HG02571 (cell line): ENCODE results near the gene ENDOD1.

Experiments
- ATAC-seq: cut with Tn5 transposase; IDR thresholded peaks from one replicate; pipeline ENCODE4 v1.9.1; 2021; ENCODE audit warnings: mild to moderate bottlenecking, moderate library complexity; ENCODE audit not compliant: unreplicated experiment

Gene ENDOD1

DNA sequence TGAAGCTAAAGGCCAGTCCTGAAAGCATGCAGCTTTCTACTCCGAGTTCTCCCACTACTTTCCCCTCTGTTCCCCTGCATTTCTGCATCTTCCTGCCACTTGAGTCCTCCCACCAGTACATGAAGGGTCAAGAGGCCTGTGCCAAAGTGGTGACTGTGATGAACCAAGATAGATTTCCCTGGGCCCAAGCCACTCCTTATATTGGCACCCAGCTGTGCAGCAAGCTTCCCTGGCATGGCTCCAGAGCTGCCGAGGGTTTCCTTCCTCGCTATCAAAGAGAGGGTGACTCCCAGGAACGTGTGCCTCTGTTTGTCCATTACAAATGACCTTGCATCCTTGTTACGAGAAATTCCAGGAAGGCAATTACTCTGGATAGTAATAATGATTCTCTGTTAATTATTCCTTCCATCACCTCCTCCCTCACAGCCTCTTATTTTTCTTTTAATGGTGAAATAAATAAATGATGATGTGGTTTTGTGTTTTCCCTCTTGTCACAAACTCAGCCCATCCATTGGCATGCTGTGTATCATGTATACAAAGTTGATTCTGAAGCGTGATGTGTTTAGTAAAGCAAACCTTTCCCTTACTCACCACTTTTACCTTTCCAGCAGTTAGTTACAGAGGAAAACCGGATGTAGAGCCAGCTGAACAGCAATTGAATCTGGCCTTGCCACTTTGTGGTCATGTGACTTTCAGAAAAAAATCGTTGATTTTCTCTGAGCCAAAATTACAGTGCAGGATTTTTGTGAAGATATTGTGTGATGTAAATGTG is 14.7 kb upstream of the ENDOD1 start:
- ATAC-seq: no peak

DNA sequence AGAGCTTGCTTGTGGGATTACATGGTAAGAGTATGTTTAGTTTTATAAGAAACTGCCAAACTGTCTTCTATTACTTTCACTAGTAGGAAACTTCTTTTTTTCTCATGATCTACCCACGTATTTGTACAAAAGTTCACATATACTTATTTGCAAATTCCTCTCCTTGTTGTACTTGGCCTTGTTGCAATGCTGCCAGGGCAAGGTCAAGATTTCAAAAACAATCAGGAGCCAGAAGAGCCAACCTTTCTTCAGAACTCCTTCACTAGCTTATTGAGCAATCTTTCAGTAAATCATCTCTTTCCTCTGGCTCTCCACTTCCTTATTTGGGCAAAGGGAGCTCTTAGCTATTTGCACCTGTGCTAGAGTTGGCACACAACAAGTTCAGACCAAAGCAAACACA is 13.2 kb upstream of the ENDOD1 start:
- ATAC-seq: peak; percentile 62

DNA sequence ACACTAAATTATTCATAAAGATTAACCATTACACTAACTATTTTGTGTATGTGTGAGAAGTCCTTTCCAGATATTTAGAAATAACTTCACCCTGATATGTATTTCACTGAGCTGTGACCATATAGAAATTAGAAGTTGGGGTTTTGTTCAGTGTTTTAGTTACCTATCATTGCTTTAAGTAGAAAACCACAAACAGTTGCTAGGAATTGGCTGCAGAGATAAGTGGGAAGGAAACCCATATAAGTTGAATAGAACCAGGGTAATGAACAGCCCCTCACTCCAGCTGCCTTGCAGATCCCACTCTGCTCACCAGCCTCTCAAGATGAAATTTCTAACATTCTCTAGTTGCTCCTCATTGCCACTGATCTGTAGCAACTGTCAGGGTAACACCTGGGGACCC is 12.7 kb upstream of the ENDOD1 start:
- ATAC-seq: no peak

DNA sequence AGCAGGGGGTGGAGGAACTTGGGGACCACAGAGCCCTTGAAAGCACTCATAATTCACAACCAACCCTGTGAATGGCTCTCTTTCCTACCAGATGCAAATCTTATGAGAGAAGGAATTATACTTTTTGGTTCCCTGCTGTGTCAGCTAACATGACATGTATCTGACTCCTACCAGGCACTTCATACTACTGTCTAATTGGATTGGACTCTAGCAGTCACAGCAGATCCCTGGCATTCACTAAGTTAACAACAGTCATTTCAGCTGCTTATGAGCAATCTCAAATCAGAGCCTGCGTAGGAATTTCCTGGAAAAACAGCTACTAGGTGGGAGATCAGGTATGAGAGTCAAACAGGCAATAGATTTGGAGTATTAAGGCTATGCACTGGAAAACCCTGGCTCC is 11.1 kb upstream of the ENDOD1 start:
- ATAC-seq: no peak

DNA sequence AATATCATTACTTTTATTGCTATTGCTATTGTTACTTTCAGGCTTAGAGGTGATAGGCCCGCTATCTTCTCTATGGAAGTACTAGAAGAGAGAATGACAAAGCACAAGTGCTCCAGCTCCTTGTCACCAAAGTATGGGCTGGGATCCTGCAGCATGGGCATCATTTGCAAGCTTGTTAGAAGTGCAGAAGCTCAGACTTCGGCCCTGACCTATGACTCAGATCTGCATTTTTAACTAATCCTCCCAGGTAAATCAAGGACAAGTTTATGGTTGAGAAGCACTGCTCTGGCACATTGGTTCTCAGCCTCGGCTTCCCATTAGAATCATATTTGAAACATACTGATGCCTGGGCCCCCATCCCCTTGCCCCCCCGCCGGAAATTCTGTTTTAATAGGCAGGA is 8.6 kb upstream of the ENDOD1 start:
- no peak for ATAC-seq

DNA sequence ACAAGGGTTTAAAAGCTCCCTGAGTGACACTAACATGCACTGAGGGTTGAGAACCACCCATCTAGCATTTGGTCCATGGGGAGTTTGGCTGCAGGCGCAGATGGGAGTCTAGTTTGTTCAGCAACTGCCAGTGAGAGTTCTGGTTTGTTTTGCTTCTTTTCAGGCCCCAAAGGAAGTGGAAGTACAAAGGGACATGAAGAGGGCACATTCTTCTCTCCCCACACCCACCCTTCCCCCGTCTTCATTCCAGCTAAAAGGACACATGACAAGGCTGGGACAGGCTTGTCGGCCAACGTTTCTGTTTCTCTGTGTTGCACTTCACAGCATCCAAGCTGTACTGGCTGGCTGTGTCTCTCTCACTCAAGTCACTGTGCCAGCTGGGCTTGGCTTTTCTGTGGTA is 8.2 kb upstream of the ENDOD1 start:
- no peak for ATAC-seq

DNA sequence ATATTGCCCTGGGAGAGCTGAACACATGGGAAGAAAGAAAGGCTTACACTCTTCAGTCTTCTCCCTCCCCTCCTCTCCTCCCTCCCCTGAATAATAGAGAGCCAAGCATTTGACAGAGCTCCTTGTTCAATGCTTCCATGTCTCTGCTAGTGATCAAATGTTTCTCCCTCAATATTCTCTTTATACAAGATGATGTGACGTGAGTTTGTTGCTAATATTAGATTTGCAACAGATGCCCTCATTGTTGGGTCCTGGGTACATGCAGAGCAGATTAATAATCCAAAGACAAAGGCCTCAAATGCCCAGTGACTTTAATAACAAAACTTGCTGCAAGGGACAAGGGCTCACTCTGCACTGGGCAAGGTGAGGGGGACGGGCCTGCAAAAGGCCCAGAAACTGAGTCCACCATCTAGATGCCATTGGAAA is 7.1 kb upstream of the ENDOD1 start:
- no peak for ATAC-seq

DNA sequence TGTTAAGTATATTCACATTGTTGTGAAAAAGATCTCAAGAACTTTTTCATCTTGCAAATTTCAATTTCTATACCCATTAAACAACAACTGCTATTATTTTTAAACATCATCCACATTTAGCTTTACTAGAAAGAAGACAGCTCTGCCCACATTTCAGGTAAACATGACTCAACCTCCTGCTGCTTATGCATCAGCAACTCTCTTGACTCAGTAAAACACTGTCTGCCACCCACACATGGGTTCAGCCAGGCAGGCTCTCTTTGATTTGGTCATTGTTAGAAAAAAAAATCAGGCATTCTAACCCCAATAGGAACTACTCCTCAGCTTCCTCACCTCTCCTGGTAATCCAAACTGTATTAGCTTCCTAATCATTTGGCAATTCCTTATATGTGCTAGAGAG is 5.1 kb upstream of the ENDOD1 start:
- ATAC-seq: peak; percentile 41

DNA sequence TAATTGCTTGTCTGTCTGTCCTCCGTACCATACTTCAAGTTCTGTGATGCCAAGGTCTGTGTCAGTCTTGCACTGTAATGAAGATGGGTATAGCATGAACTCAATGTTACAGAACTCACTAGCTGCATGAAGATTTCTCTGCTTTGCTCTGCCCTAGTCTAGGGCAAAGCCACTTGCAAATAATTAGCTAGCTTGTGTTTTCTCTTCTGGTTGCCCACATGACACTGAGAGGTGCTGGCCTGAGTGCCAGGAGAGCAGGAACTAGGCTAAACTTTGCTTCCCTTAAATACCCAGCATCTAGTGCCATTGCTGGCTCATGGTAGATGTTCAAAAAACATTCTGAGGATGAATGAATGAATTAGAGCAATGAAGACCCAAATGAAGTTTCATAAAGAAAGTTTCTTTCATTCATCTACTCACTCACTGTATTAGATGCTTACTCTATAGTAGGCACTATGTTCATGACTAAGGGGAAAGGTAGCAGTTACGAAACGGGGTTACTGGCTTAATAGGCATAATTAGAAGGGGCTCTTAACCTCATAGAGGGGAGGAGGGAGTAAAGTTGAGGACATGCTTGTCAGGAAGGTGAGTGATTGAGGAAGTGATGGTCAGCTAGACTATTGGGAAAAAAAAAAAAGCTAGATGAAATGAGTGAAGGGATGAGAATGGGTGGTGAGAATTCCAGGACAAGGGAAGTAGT is 4.4 kb upstream of the ENDOD1 start:
- ATAC-seq: no peak

DNA sequence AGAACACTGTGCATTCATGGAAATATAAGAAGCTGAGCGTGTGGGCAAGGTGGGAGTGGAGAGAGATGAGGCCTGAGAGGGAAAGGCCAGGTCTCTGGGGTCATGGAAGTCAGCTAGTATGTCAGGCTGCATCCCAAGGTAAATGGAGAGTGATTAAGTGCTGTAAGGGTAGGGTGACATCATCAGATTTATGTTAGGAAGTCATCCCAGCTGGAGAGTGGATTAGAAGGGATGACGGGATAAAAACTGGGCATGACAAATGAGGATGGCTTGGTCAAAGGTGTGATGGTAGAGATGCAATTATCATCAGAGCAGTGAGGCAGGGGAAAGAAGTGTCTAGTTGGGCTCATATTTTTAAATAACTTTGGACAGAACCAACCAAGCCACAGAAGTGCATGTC is 3.5 kb upstream of the ENDOD1 start:
- no peak for ATAC-seq

DNA sequence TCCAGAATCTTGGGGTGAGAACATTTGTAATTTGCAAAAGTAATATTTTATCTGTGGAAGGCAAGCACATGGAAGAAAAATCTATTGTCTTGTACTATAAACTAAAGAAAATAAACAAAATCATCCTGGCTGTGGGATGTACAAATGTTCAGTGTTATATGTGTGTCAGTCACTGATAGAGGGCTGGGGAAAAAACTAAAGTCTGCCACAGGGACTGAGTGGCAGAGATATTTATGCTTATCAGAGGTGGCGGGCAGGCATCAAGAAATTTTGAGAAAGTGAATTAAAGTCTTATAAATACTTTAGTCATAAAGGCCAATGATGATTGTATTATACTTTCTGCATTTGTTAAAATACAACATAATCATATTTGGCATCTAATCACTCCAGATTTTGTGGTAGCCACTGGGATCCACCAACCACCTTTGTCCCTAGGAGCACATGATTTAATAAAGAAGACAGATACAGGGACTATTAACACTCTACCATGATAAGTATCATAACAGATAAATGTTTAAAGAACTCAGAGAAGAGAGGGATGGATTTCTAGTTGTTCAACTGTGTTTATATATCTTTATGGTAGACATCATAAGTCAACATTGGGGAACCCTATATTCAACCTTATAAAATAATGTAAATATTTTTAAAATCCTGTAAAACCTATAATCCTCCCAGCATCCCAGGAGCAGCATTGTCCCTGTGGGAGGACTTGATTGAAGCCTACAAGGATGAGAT is 2.6 kb upstream of the ENDOD1 start:
- ATAC-seq: no peak

DNA sequence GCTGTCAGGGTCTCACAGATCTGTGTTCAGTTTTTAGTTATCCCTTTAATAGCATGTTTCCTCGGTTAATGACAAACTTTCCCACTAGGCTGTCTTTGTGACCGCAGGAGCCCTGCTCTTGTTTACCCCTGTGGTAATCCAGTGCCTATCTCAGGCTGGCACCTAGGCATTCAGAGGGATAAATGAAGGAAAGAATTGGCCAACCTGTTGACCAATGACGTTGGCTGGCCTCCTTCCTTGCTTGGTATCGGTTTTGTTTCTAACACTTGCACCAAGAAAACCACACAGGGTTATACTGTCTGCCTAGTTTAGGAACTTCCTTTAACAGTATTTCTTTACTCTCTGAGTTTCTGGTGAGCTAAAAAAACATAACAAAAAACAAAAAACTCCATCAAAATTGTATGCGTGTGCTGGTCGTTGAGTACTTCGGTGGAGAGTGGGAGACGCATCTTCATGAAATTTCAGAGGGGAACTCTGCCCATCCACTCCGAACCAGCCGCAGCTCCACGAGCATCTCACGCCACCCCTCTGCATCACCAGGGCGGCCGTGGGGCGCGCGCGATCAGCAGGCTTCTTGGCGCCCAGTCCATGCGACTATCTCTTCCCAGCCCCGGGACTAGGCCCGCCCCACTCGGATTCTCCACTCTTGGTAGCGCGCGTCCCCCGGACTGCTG is 563 bp upstream of the ENDOD1 start:
- ATAC-seq: peak; percentile 47

DNA sequence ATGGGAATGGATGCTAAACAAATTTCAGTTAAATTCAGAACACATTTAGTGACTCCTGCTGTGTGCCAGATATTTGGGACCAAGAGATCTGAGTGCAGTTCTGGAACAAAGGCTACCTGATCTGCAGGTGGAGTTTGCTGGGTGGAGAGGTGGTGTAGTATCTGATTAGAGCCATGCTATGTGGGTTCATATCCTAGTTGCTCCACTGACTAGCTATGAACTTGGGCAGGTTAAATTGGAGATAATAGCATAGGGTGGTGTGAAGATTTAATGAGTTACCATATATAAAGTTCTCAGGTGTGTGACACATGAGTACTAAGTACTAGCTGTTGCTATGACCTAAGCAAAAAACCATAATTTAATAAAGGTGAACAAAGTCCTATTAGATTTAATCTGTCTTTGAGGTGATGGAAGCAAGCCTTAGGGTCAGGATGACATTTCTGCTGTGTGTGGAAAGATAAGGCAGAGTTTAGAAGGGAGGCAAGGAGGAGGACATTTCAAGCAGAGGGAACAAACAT is 2.1 kb downstream of the ENDOD1 start:
- ATAC-seq: no peak

DNA sequence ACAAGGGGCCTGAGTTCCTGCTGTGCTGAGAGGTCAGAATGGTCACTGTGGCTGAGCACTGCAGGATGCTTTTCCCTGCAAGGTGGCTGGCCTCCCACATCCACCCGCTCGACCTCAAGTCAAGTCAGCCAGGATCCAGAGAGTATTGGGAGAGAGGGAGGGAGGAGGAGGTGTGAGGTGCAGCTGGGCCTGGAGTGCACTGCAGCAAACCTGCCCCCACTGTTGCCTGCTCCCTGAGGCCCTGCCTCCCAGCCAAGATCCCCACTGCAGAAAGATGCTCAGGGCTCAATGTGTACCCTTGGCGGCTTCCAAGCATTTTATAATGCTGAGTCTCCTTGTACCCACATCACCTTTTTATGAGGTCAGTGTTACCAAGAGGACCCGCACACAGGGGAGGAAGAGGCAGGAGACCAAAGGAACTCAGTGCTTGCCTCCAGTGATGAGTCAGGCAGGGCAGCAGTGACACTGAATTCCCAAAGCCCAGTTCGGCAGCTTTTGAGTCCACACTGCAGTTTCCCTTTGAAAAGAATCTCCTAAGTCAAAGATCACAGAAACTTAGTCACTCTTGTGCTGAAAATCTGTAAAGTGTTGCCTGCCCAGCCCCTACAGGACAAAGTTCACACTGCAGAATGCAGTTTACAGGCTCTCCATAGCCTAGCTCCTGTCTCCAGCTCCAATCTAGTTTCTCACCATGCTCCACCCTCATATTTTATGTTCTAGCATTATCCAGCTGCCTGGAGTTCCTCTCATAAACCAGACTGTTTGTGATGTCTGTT is 3.1 kb downstream of the ENDOD1 start:
- ATAC-seq: no peak

DNA sequence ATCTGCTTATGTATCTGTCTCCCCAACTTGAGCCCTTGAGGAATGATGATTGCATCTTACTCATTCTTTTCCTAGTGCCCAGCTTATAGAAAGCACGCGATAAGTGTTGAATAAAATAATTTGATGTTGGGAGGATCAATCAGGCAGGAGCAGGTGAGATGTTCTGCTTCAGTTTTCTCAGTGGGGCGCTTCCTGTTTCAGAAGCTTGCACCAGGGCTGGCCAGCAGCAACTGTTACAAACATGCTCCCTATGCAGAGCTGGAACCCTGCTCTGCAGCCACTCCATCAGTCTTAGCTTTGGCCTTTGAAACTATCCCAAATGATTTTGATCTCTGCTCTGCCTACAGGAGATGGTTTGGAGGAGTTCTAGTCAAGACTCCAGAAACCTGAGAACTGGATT is 3.9 kb downstream of the ENDOD1 start:
- no peak for ATAC-seq

DNA sequence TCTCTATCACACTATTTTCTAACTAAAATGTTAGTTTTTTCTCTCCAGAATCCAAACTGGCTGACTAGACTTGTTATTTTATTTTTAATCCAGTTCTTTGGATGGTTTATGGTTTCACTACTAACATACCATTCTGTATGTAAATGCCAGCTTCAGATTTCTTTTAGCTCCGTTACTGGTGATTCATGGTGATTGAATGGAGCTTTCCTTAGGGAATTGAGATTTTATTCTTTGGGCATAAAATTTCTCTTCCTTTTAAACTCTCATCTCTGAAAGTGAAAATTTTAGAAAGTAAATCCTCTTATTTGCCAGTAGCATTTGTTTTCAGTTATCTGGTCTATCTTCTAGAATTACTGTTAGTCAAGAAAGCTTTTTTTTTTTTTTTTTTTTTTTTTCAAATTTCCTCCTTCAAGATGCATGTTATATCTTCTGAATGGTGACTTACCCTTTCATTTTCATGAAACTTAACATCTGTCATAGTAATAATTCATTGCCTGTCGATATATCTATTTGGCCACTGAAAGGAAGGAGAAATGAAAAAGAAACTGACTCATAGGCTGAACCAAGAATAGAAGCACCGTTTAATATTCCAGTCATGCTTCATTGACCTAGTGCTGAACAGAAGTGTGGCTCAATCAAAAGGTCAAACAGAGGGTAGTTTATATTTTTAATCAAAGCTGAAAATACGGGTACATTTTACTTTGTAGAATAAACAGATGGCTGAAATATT is 6.4 kb downstream of the ENDOD1 start:
- peak; percentile 72 for ATAC-seq

DNA sequence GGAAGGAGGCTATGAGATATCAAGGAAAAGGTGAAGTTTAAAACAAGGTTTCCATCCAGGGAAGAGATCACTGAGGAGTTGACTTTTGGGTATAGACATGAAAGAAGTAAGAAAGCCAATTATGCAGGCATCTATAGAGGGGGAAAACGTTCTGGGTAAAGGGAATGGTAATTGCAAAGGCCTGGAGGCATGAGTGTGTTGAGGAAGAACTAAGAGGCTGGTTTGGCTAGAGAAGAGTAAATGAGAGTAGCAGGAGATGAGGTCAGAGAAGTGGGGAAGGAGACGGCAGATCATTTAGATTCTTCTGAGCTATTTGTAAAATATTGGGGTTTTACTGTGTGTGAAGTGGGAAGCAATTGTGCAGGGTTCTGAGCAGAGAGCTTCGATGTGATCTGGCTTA is 7.6 kb downstream of the ENDOD1 start:
- ATAC-seq: no peak

DNA sequence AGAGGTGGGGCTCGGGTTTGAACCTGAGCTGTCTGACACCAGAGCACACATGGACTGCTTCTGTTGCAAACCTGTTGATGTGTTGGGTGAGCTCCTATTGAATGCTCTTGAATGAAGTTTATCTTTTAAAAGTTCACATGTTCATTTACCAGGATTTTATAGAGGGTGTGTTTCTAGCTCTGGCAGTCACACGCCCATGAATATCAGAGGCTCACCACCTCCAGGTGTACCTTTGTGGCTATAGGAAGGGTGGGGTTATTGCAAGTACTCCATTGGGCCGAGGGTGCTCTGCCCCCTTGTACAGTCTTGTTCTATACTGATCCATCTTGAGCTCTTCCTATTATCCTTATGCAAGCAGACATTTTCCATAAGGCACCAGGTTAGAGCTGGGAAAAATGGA is 9.2 kb downstream of the ENDOD1 start:
- ATAC-seq: no peak

DNA sequence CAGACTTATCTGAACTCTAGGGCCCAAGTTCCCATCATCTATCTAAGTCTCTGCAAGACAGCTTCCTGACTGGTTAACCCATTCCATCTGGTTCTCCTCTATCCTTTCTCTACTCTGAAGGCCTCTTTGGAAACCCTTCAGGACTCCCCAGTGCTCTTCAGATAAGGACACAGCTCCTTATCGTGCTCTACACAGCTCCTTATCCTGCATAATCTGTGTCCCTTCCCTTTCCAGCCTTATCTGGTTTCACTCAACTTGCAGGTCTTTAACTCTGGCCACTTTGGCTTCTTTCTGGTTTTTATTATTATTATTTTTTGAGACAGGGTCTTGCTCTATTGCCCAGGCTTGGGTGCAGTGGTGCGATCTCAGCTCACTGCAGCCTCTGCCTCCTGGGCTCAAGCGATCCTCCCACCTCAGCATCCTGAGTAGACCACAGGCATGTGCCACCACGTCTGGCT is 10.6 kb downstream of the ENDOD1 start:
- no peak for ATAC-seq
